ENCODE data around the gene TCF12. TPM values are rescaled to one million over a fixed set of nuclear protein-coding genes. Genes with fewer than 3 reads are reported as not detected.

TCF12 gene
- total RNA-seq, 1 donor from 2014 or later: 164 TPM

- Mint-ChIP-seq H3K4me3 (ENCODE audit: unreplicated experiment) (peak overlapping the region; percentile 82), H3K27me3 (ENCODE audit: unreplicated experiment) (no peaks in the 10 kb centered on the region), H3K4me1 (ENCODE audit: unreplicated experiment) (peaks cover 86% of the 10 kb centered on the region), H3K9me3 (ENCODE audit: unreplicated experiment) (no peaks in the 10 kb centered on the region), H3K27ac (ENCODE audit: unreplicated experiment) (peak overlapping the region; percentile 88), H3K36me3 (ENCODE audit: unreplicated experiment) (no peaks in the 10 kb centered on the region)
- no peak for DNase-seq (ENCODE audit: extremely low spot score, unreplicated experiment)
- TF ChIP-seq CTCF (IDR thresholded peaks at IDR 0.05): no peak
Measured at GRCh38 chr15:57218826-57219576, 300.6 kb downstream of the TCF12 start.

- Mint-ChIP-seq H3K36me3 (ENCODE audit: unreplicated experiment) (no peaks in the 10 kb centered on the region), H3K4me3 (ENCODE audit: unreplicated experiment) (peak overlapping the region; percentile 82), H3K4me1 (ENCODE audit: unreplicated experiment) (peaks cover 87% of the 10 kb centered on the region), H3K27ac (ENCODE audit: unreplicated experiment) (peak overlapping the region; percentile 88), H3K27me3 (ENCODE audit: unreplicated experiment) (no peaks in the 10 kb centered on the region), H3K9me3 (ENCODE audit: unreplicated experiment) (no peaks in the 10 kb centered on the region)
- no peak for TF ChIP-seq CTCF (IDR thresholded peaks at IDR 0.05)
- no peak for DNase-seq (ENCODE audit: extremely low spot score, unreplicated experiment)
Measured at GRCh38 chr15:57220205-57220604, 301.8 kb downstream of the TCF12 start.

GRCh38 chr15:57221134-57221533 lies 302.7 kb downstream of the TCF12 start:
- DNase-seq (ENCODE audit: extremely low spot score, unreplicated experiment): no peak
- no peaks in the 10 kb centered on the region for H3K27me3 Mint-ChIP-seq (ENCODE audit: unreplicated experiment)
- H3K4me3 Mint-ChIP-seq (ENCODE audit: unreplicated experiment): peak overlapping the region; percentile 82
- no peak for TF ChIP-seq CTCF (IDR thresholded peaks at IDR 0.05)
- no peaks in the 10 kb centered on the region for H3K9me3 Mint-ChIP-seq (ENCODE audit: unreplicated experiment)
- peaks cover 81% of the 10 kb centered on the region for H3K4me1 Mint-ChIP-seq (ENCODE audit: unreplicated experiment)
- H3K36me3 Mint-ChIP-seq (ENCODE audit: unreplicated experiment): no peaks in the 10 kb centered on the region
- peak overlapping the region; percentile 88 for H3K27ac Mint-ChIP-seq (ENCODE audit: unreplicated experiment)

GRCh38 chr15:57223345-57223744 lies 304.9 kb downstream of the TCF12 start:
- no peak for TF ChIP-seq CTCF (IDR thresholded peaks at IDR 0.05)
- no peak overlapping the region for H3K4me3 Mint-ChIP-seq (ENCODE audit: unreplicated experiment)
- H3K9me3 Mint-ChIP-seq (ENCODE audit: unreplicated experiment): no peaks in the 10 kb centered on the region
- no peaks in the 10 kb centered on the region for H3K36me3 Mint-ChIP-seq (ENCODE audit: unreplicated experiment)
- H3K27ac Mint-ChIP-seq (ENCODE audit: unreplicated experiment): no peak overlapping the region
- H3K27me3 Mint-ChIP-seq (ENCODE audit: unreplicated experiment): no peaks in the 10 kb centered on the region
- no peak for DNase-seq (ENCODE audit: extremely low spot score, unreplicated experiment)
- peaks cover 75% of the 10 kb centered on the region for H3K4me1 Mint-ChIP-seq (ENCODE audit: unreplicated experiment)

GRCh38 chr15:57223887-57224286 lies 305.4 kb downstream of the TCF12 start:
- H3K4me3 Mint-ChIP-seq (ENCODE audit: unreplicated experiment): no peak overlapping the region
- peaks cover 76% of the 10 kb centered on the region for H3K4me1 Mint-ChIP-seq (ENCODE audit: unreplicated experiment)
- no peaks in the 10 kb centered on the region for H3K36me3 Mint-ChIP-seq (ENCODE audit: unreplicated experiment)
- H3K27ac Mint-ChIP-seq (ENCODE audit: unreplicated experiment): peak overlapping the region; percentile 7
- no peak for TF ChIP-seq CTCF (IDR thresholded peaks at IDR 0.05)
- DNase-seq (ENCODE audit: extremely low spot score, unreplicated experiment): no peak
- H3K9me3 Mint-ChIP-seq (ENCODE audit: unreplicated experiment): no peaks in the 10 kb centered on the region
- no peaks in the 10 kb centered on the region for H3K27me3 Mint-ChIP-seq (ENCODE audit: unreplicated experiment)

Measured in osteocyte (in vitro differentiated cells).